Adipocyte (in vitro differentiated cells): Measurements from ENCODE around the gene ERICH4.

ENCODE experiments used
- DNase-seq: peaks from one replicate; pipeline ENCODE4 v3.0.0-alpha.2; 2015; ENCODE audit warnings: low read depth
- H3K27me3 ChIP-seq: replicated peaks from 2 replicates; pipeline ENCODE4 v1.7.0; 2013; ENCODE audit warnings: mild to moderate bottlenecking, low read length, moderate library complexity; ENCODE audit not compliant: control insufficient read depth, insufficient read depth
- H3K36me3 ChIP-seq: 2 replicates; pipeline ENCODE4 v1.7.0; 2013; ENCODE audit warnings: low read length, mild to moderate bottlenecking, moderate library complexity; ENCODE audit not compliant: control insufficient read depth, insufficient read depth, severe bottlenecking
- H3K4me1 ChIP-seq: 2 replicates; pipeline ENCODE4 v1.7.0; 2013; ENCODE audit warnings: mild to moderate bottlenecking, low read length, moderate library complexity; ENCODE audit not compliant: control insufficient read depth, insufficient read depth
- H3K4me3 ChIP-seq: 2 replicates; pipeline ENCODE4 v1.7.0; 2013; ENCODE audit warnings: mild to moderate bottlenecking, low read length, moderate library complexity
- H3K9ac ChIP-seq: 2 replicates; pipeline ENCODE4 v1.7.0; 2013; ENCODE audit warnings: mild to moderate bottlenecking, low read length, moderate library complexity
- H3K9me3 ChIP-seq: 2 replicates; pipeline ENCODE4 v1.7.0; 2013; ENCODE audit warnings: mild to moderate bottlenecking, low read length, moderate library complexity; ENCODE audit not compliant: control insufficient read depth

ERICH4 gene

DNA sequence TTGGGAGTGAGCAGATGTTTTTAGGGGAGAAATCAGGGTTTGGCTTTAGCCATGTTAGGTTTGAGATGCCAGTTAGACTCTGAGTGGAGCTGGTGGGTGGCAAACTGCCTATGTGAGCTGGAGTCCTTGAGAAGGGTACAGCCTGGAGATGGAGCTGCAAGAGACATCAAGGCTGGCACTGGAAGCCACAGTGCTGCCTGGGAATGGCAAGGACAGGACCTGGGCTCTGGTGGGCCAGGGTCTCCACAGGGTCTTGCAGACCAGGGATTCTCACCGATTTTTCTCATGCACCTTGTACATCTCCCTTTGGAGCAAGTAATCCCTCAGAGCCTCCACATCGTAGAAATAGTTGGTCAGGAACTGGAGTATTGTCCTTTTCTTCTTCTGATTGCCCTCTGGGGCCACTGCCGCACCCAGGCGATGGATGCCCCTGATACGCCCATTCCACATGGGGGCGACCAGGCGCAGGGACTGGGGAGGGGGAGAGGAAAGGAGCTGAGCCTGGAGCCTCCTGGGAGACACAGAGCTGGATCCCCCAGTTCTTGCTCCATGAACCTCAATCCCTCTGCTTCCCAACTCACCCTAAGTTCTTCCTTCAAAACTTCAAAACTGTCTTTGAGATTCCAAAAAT is 4.9 kb upstream of the ERICH4 start:
- no peak overlapping the region for H3K4me3 ChIP-seq
- H3K9me3 ChIP-seq = no peaks in the 10 kb centered on the region
- H3K4me1 ChIP-seq = peaks cover 9% of the 10 kb centered on the region
- H3K27me3 ChIP-seq = peaks cover 3% of the 10 kb centered on the region
- no peak overlapping the region for H3K9ac ChIP-seq
- DNase-seq = no peak
- peaks cover 4% of the 10 kb centered on the region for H3K36me3 ChIP-seq

DNA sequence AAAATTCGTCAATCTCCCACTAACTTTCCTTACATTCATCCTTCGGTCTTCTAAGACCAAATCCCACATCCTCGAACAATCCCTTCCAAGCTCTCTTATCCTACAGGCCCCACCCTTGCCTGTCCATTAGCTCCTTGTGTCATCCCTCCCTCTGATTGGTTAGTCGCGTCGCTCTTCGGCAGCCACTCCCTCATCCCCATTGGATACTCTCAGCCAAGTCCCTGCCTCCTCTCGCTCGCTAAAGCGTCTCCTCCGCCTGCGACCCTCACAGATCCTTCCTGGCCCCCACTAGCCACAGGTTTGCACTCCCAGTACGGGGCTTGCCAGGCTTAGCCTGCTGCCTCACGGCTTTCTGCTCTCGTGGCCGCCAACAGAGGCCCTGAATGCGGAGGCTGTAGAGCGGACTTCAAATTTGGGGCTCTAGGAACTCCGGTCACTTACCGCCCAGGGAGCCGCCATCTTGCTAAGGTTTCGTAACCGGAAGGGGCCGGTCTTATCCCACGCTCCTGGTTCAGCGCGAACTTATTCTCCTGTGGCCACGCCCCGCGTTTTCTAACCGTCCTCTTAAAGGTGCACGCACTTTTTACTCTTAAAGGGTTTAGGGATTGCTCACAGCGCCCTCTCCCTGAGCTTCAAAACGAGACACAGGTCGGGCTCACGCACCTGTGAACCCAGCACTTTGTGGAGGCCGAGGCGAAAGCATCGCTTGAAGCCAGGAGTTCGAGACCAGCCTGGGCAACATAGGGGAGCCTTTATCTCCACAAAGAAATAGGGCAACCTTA is 3.3 kb upstream of the ERICH4 start, which contains the start of gene DMAC2:
Gene DMAC2 (minus strand): TSS at position 472 of the 782 bp plus-strand sequence. CDS start 13 bp downstream, at position 459.
- peak within 1 kb of the TSS; percentile 96 for H3K4me3 ChIP-seq
- peaks cover 16% of the 10 kb centered on the region for H3K27me3 ChIP-seq
- peak; percentile 100 for DNase-seq
- no peaks in the 10 kb centered on the region for H3K9me3 ChIP-seq
- no peaks in the 10 kb centered on the region for H3K36me3 ChIP-seq
- peaks cover 9% of the 10 kb centered on the region for H3K4me1 ChIP-seq
- H3K9ac ChIP-seq = peak within 1 kb of the TSS; percentile 91

DNA sequence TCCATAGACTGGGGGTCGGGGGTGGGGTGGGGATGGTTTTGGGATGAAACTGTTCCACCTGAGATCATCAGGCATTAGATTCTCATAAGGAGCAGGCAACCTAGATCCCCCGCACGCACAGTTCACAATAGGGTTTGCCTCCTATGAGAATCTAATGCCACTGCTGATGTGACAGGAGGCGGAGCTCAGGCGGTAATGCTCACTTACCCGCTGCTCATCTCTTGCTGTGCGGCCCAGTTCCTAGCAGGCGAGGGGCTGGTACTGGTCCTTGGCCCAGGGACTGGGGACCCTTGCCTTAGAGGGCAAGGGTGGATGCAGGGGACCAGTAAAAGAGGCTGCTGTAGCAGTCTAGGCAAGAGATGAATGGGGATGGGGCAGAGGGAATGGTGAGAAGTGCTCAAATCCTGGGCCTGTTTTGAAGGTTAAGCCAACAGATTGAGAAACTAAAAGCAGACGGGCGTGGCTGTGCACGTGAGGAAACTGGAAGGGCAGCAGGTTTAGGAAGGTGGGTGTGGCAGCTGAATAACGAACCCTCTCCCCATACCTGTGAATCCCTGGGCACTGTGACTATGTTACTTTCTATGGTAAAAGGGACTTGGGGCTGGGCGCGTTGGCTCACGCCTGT is 1.5 kb upstream of the ERICH4 start:
- DNase-seq = no peak
- H3K4me3 ChIP-seq = no peak overlapping the region
- H3K4me1 ChIP-seq = peaks cover 9% of the 10 kb centered on the region
- H3K9me3 ChIP-seq = no peaks in the 10 kb centered on the region
- H3K9ac ChIP-seq = no peak overlapping the region
- peaks cover 22% of the 10 kb centered on the region for H3K27me3 ChIP-seq
- H3K36me3 ChIP-seq = no peaks in the 10 kb centered on the region

DNA sequence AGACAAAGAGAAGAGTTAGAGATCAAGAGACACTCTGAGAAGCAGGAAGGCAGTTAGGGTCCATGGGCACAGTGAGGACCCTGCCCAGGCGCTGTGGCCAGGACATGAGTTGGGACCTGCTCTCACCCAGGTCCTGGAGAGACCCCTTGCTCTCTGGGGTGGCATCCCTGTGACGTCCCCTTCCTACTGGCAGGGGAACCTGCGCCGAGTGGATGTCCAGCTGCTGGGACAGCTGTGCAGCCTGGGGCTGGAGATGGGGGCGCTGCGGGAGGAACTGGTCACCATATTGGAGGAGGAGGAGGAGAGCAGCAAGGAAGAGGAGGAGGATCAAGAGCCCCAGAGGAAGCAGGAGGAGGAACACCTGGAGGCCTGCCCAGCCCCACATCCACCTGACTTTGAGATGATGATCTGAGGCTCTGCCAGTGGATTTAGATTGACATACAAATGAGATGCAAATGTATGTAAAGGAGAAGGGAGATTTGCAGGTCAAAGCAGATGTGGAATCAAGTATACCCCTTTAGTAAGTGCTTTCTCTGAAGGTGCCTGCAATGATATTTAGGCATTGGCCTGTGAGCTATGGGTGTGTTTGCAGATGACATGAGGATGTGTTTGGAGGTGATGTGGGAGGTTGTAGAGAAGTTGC is 978 bp downstream of the ERICH4 start:
- no peak for DNase-seq
- Histone ChIP-seq H3K36me3 (no peaks in the 10 kb centered on the region), H3K4me1 (peaks cover 7% of the 10 kb centered on the region), H3K9me3 (no peaks in the 10 kb centered on the region), H3K27me3 (peaks cover 41% of the 10 kb centered on the region), H3K9ac (no peak overlapping the region), H3K4me3 (no peak overlapping the region)

DNA sequence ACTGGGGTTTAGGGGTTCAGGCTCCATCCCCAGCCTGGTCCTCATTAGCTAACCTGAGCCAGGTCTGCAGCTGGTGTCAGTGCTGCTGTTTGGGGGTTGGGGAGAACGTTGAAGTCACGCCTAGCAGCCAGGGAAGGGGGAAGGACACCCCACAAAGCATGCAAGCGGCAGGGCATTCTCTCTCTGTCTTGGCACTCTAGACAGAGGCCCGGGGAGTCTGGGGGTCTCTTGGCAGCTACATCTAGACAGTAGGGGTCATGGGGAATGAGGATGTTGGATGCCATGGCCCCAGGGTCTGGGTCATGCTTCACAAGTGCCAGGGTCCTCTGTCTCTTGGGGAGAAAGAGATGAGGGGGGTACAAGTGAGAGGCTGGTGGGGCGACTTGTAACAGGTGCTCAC is 2.6 kb downstream of the ERICH4 start:
- no peak overlapping the region for H3K9ac ChIP-seq
- no peaks in the 10 kb centered on the region for H3K4me1 ChIP-seq
- H3K9me3 ChIP-seq = no peaks in the 10 kb centered on the region
- no peak overlapping the region for H3K4me3 ChIP-seq
- no peak for DNase-seq
- H3K36me3 ChIP-seq = no peaks in the 10 kb centered on the region
- peaks cover 43% of the 10 kb centered on the region for H3K27me3 ChIP-seq

DNA sequence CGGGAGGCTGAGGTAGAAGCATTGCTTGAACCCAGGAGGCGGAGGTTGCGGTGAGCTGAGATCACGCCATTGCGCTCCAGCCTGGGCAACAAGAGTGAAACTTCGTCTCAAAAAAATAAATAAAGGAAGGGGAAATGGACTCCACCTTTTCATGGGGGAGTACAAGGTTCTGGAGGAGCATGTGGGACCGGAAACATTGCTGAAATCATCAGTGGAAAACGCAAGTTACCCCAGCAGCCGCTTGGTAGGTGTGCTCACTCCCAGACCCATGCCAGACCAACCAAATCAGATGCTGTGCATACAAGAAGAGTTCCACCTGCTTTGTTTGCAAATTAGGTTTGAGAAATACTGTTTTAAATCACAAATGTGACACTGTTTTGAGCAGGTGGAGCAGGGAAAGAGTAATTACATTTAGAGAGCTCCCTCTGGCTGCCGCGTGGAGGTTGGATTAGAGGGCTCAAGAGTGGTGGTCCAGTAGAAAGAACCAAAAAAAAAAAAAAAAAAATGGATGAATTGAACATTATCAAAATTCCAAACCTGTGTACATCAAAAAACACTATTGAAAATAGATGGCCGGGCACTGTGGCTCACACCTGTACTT is 4.9 kb downstream of the ERICH4 start:
- Histone ChIP-seq H3K9me3 (no peaks in the 10 kb centered on the region), H3K9ac (no peak overlapping the region), H3K36me3 (no peaks in the 10 kb centered on the region), H3K27me3 (peaks cover 49% of the 10 kb centered on the region), H3K4me1 (no peaks in the 10 kb centered on the region), H3K4me3 (no peak overlapping the region)
- no peak for DNase-seq

DNA sequence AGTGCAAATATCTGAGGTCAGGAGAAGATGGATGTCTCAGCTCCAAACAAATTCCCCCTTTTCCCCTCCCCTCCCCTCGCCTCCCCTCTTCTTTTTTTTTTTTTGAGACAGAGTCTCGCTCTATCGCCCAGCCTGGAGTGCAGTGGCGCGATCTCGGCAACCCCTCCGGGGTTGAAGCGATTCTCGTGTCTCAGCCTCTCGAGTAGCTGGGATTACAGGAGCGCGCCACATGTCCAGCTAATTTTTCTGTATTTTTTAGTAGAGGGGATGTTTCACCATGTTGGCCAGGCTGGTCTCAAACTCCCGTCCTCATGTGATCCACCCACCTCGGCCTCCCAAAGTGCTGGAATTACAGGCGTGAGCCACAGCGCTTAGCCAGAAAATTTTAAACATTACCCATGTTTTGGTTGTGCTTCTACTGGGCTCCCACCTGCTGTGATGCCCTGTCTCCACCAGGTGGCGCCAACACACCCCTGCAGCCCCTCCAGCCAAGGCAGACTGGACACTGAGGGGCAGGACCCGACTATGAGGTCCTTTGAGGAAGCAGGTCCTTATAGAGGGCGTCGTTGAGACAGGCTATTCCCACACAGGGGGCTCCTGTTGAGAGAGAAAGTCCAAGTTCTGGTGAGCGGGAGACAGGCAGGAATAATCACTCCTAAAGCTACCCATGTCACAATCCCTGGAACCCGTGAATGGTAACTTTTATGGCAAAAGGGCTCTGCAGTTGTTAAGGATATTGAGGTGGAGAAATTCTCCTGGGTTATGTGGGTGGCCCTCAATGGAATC is 6.3 kb downstream of the ERICH4 start:
- Histone ChIP-seq H3K27me3 (peaks cover 37% of the 10 kb centered on the region), H3K4me1 (no peaks in the 10 kb centered on the region), H3K9me3 (no peaks in the 10 kb centered on the region), H3K4me3 (peak overlapping the region; percentile 47), H3K9ac (no peak overlapping the region), H3K36me3 (no peaks in the 10 kb centered on the region)
- peak; percentile 84 for DNase-seq

DNA sequence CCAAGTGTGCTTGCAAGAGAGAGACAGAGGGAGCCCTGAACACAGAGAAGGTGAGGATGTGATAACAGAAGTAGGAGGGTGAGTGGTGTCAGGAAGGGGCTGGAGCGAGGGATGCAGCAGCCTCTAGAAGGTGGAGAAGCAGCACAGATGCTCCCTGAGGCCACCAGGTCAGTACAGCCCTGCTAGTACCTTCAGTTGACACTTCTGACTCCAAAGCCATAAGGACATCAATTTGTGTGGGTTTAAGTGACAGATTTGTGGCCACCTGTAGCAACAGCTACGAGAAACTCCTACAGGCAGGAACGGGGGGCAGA is 6.9 kb downstream of the ERICH4 start:
- Histone ChIP-seq H3K9me3 (no peaks in the 10 kb centered on the region), H3K36me3 (no peaks in the 10 kb centered on the region), H3K27me3 (peaks cover 38% of the 10 kb centered on the region), H3K4me1 (no peaks in the 10 kb centered on the region), H3K4me3 (no peak overlapping the region), H3K9ac (no peak overlapping the region)
- no peak for DNase-seq

DNA sequence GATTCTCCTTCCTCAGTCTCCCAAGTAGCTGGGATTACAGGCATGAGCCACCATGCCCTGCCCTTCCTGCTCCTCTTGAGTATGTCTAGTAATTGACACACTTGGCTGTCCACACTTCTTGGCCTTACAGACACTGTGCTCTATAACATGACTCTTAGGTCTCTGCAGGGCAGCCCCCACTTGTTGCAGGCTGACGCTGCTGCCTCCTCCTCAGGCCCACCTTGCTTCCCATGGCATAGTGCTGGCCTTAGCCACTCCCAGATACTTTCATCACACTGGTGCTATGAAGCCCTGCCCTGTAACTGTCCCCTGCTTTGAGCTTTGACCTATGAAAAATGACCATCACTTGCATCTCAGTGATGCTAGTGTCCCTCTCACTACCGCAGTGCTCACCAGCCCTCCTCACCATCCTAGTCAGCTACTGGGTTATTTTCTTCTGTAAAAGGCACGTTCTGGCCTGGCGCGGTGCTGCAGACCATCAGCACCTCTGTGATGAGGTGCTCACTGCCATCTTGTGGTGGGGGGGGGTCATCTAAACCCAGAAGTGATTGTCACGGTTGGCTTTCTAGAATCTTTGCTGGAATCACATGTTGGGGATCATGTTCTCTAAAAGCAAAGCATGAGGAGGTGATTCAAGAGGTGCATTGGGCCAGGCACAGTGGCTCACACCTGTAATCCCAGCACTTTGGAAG is 9.8 kb downstream of the ERICH4 start:
- Histone ChIP-seq H3K36me3 (no peaks in the 10 kb centered on the region), H3K9me3 (no peaks in the 10 kb centered on the region), H3K4me1 (peaks cover 14% of the 10 kb centered on the region), H3K4me3 (no peak overlapping the region), H3K9ac (no peak overlapping the region), H3K27me3 (peaks cover 20% of the 10 kb centered on the region)
- no peak for DNase-seq

DNA sequence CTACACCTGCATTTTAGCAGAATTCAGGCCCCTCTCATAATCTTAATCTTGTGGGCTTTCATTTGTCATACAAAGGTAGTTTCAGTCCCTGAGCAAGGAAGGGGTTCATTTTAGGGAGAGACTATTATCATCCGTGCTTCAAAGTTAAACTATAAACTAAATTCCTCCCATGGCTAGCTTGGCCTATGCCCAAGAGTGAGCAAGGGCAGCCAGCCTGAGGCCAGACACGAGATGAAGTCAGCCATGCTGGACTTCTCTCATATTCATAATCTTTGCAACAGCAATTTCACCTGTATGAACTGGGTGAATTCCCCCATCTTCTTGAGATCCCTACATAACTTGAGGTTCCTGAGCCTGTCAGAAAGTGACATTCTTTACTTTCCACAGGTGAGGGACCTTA is 13.0 kb downstream of the ERICH4 start:
- DNase-seq = no peak

More for the DNA sequence above, 13.0 kb downstream of the ERICH4 start:
- Histone ChIP-seq H3K36me3 (no peaks in the 10 kb centered on the region), H3K4me3 (no peak overlapping the region), H3K27me3 (peaks cover 37% of the 10 kb centered on the region), H3K4me1 (peaks cover 14% of the 10 kb centered on the region), H3K9me3 (no peaks in the 10 kb centered on the region), H3K9ac (no peak overlapping the region)
